Endothelial cell of umbilical vein (primary cell): ENCODE data around the gene ANKIB1. TPM values are rescaled to one million over a fixed set of nuclear protein-coding genes. Genes with fewer than 3 reads are reported as not detected.

Source experiments
- BruUV-seq: library from RNA; stranded (reverse); fragments of 400-500 nt; replicated peaks from 2 replicates; lab custom pipeline; 2021; lab: Mats Ljungman, UMichigan
- CTCF ChIA-PET: fragments of 300-600, 350-600 bp; sonication (Branson Sonifier 250); formaldehyde crosslinking; loops from one replicate; lab custom pipeline; 2021; ENCODE audit warnings: antibody characterized with exemption, inconsistent platforms; lab: Charles Lee
- POLR2A ChIA-PET: fragments of 300-600, 350-600 bp; sonication (Branson Sonifier 250); formaldehyde crosslinking; loops from one replicate; lab custom pipeline; 2021; ENCODE audit warnings: antibody characterized with exemption, inconsistent platforms; lab: Charles Lee
- DNase-seq: peaks from one replicate; pipeline ENCODE4 v3.0.0-alpha.2; 2011; ENCODE audit warnings: low read depth, low spot score
- FAIRE-seq: peaks from 2 replicates; lab custom pipeline; 2011; peaks lifted over from hg19 to GRCh38; lab: Jason Lieb, UNC
- H2AFZ ChIP-seq: 2 replicates; pipeline ENCODE4 v1.6.0; 2012; ENCODE audit warnings: low read depth, low read length, control low read depth, inconsistent platforms
- H3K27ac ChIP-seq: 2 replicates; pipeline ENCODE4 v1.5.1; 2011; ENCODE audit warnings: low read depth, mild to moderate bottlenecking, control low read depth, low read length, moderate library complexity; ENCODE audit not compliant: insufficient read depth
- H3K27me3 ChIP-seq, 2 experiments: 2 replicates each; pipeline versions ENCODE4 v1.6.0 to v1.6.1; 2011; ENCODE audit warnings: low read length in 2 of 2, mixed read lengths in 1 of 2; ENCODE audit not compliant: control insufficient read depth in 2 of 2, insufficient read depth in 2 of 2
- H3K36me3 ChIP-seq, 2 experiments: 2 replicates in 1 of 2; 3 replicates in 1 of 2; pipeline ENCODE4 v1.5.1; 2011; ENCODE audit warnings: low read length in 2 of 2, mild to moderate bottlenecking in 1 of 2, moderate library complexity in 1 of 2; ENCODE audit not compliant: control insufficient read depth in 2 of 2, insufficient read depth in 2 of 2; ENCODE audit errors: extremely low read depth in 1 of 2
- H3K4me1 ChIP-seq: 3 replicates; pipeline ENCODE4 v1.5.1; 2011; ENCODE audit warnings: mild to moderate bottlenecking, low read length; ENCODE audit not compliant: control insufficient read depth, insufficient read depth; ENCODE audit errors: extremely low read depth
- H3K4me2 ChIP-seq: 2 replicates; pipeline ENCODE4 v1.6.1; 2011; ENCODE audit warnings: low read length, control low read depth, mixed read lengths; ENCODE audit not compliant: insufficient read depth
- H3K4me3 ChIP-seq, 3 experiments: fragments of 200-600 bp in 1 of 3; sonication (generic), shearing (Covaris generic) in 1 of 3; replicated peaks in 1 of 3; 2 replicates each; pipeline ENCODE4 v1.5.1; 2011 to 2016; ENCODE audit warnings: control low read depth in 3 of 3, low read length in 3 of 3, mild to moderate bottlenecking in 2 of 3, inconsistent platforms in 1 of 3, low read depth in 1 of 3, moderate library complexity in 1 of 3; ENCODE audit not compliant: insufficient read depth in 1 of 3
- H3K79me2 ChIP-seq: 2 replicates; pipeline ENCODE4 v1.6.0; 2012; ENCODE audit warnings: low read length, inconsistent platforms; ENCODE audit not compliant: control insufficient read depth, insufficient read depth
- H3K9ac ChIP-seq: replicated peaks from 2 replicates; pipeline ENCODE3; 2011; ENCODE audit warnings: low read length, control low read depth; ENCODE audit not compliant: insufficient read depth; ENCODE audit errors: extremely low read depth
- H3K9me1 ChIP-seq: replicated peaks from 3 replicates; pipeline ENCODE4 v1.6.0; 2011; ENCODE audit warnings: mild to moderate bottlenecking, low read length; ENCODE audit not compliant: control insufficient read depth, insufficient read depth; ENCODE audit errors: extremely low read depth
- H3K9me3 ChIP-seq: replicated peaks from 2 replicates; pipeline ENCODE4 v1.5.1; 2012; ENCODE audit warnings: low read length, inconsistent platforms; ENCODE audit not compliant: control insufficient read depth, insufficient read depth
- H4K20me1 ChIP-seq: replicated peaks from 2 replicates; pipeline ENCODE3; 2011; ENCODE audit warnings: mild to moderate bottlenecking, low read length; ENCODE audit not compliant: control insufficient read depth, insufficient read depth; ENCODE audit errors: extremely low read depth
- CTCF ChIP-seq, 2 donors: IDR thresholded peaks; 1 replicate in 1 of 2; 2 replicates in 1 of 2; pipeline ENCODE4 v1.5.1; 2011; ENCODE audit warnings: low read length in 2 of 2, mild to moderate bottlenecking in 2 of 2, moderate library complexity in 2 of 2, control low read depth in 1 of 2, inconsistent platforms in 1 of 2, low read depth in 1 of 2; ENCODE audit not compliant: insufficient read depth in 1 of 2; ENCODE audit errors: extremely low read depth in 1 of 2
- EZH2 ChIP-seq: IDR thresholded peaks from 2 replicates; pipeline ENCODE4 v1.6.1; 2012; ENCODE audit warnings: borderline replicate concordance, low read depth, mild to moderate bottlenecking, moderate library complexity, low read length, inconsistent platforms; ENCODE audit not compliant: severe bottlenecking
- FOS ChIP-seq: IDR thresholded peaks from 2 replicates; pipeline ENCODE4 v1.6.1; 2011; ENCODE audit warnings: mild to moderate bottlenecking, low read length, moderate library complexity, borderline replicate concordance; ENCODE audit not compliant: insufficient read depth
- GATA2 ChIP-seq: IDR thresholded peaks from 2 replicates; pipeline ENCODE4 v1.7.0; 2011; ENCODE audit warnings: low read depth, mild to moderate bottlenecking, moderate library complexity, mixed read lengths, low read length; ENCODE audit not compliant: insufficient read length, insufficient read depth
- JUN ChIP-seq: IDR thresholded peaks from 2 replicates; pipeline ENCODE4 v1.6.1; 2011; ENCODE audit warnings: borderline replicate concordance, low read depth; ENCODE audit not compliant: insufficient read length, insufficient read depth
- MAX ChIP-seq: IDR thresholded peaks from 2 replicates; pipeline ENCODE4 v1.6.1; 2011; ENCODE audit not compliant: insufficient read depth, insufficient read length
- MYC ChIP-seq: IDR thresholded peaks from one replicate; pipeline ENCODE4 v1.6.1; 2011; ENCODE audit warnings: mild to moderate bottlenecking, low read depth, low read length
- POLR2A ChIP-seq: IDR thresholded peaks from 2 replicates; pipeline ENCODE4 v1.6.1; 2012; ENCODE audit warnings: low read depth, mild to moderate bottlenecking, control low read depth, low read length
- POLR2AphosphoS5 ChIP-seq: IDR thresholded peaks from 2 replicates; pipeline ENCODE4 v1.6.1; 2012; ENCODE audit warnings: low read depth, mild to moderate bottlenecking, control low read depth, low read length, moderate library complexity; ENCODE audit not compliant: insufficient read depth
- dilution Hi-C: fragments of 300-500 bp; cut with MboI; formaldehyde crosslinking; loops from one replicate; pipeline ENCODE4 v1.15.0; 2019; ENCODE audit warnings: low sequenced_read_pairs; ENCODE audit not compliant: extremely low pct_ligation_motif_present
- intact Hi-C: fragments of 100-400 bp; cut with micrococcal nuclease; formaldehyde crosslinking; loops from one replicate; pipeline ENCODE4 v1.10.0; 2022
- polyA plus RNA-seq, 4 experiments: library from polyadenylated mRNA; depleted of rRNA in 3 of 4; stranded (reverse) in 3 of 4; unstranded in 1 of 4; fragments of >200 nt; gene quantifications; 2 replicates each; pipeline versions ENCODE4 v1.2.1 to v1.2.3, GENCODE V29; 2011 to 2012; ENCODE audit warnings: missing spikeins in 1 of 4
- total RNA-seq: library from RNA; stranded (reverse); gene quantifications from 2 replicates; pipeline ENCODE4 v1.2.3, GENCODE V29; 2021

ANKIB1 gene
- total and polyA plus RNA-seq, 2 donors (not counting 3 experiments of a cell fraction or from before 2014, with no cell fraction given): 16.9 to 56.5 TPM

- Histone ChIP-seq H3K27ac (no peak overlapping the region), H3K9ac (no peak overlapping the region), H4K20me1 (peaks cover 4% of the 10 kb centered on the region), H3K4me2 (no peak overlapping the region), H3K79me2 (peaks cover 79% of the 10 kb centered on the region), H3K9me1 (no peaks in the 10 kb centered on the region), H3K9me3 (no peaks in the 10 kb centered on the region), H2AFZ (no peak overlapping the region), H3K4me3 (no peak overlapping the region), H3K36me3 (peaks cover 0 to 2% of the 10 kb centered on the region in 2 experiments), H3K27me3 (no peaks in the 10 kb centered on the region), H3K4me1 (no peaks in the 10 kb centered on the region)
- FAIRE-seq (no peak), DNase-seq (no peak)
- BruUV-seq: no TSS peak
- ChIA-PET CTCF (interaction anchor here (1.2 kb wide), 1 partner anchor 9 kb away, joined by 6 read pairs; the partner anchor contains the start of genes ANKIB1 and KRIT1), POLR2A (no interaction called here)
- no peak for TF ChIP-seq JUN
- TF ChIP-seq CTCF (IDR thresholded peaks at IDR 0.05; ENCODE audit: extremely low read depth in 1 of 2, insufficient read depth in 1 of 2, low read depth in 1 of 2, low read length in 2 of 2): no peak
- no peak for TF ChIP-seq EZH2
- TF ChIP-seq POLR2A: no peak
- TF ChIP-seq MAX: no peak
- no peak for TF ChIP-seq FOS
- TF ChIP-seq GATA2: no peak
- no peak for TF ChIP-seq POLR2AphosphoS5
- TF ChIP-seq MYC: no peak
- intact Hi-C loops (no loop called here), dilution Hi-C loops (no loop called here)
These were observed 9.5 kb downstream of the ANKIB1 start for GRCh38 chr7:92255308-92255707.
